ENCODE results near the gene MVB12B.

Gene MVB12B

GRCh38 chr9:126505697-126506346 is 179.2 kb downstream of the MVB12B start:
- Histone ChIP-seq H3K36me3 (ENCODE audit: insufficient read depth, low read length) (no peaks in the 10 kb centered on the region), H3K4me3 (no peak overlapping the region), H3K9ac (ENCODE audit: insufficient read length) (no peak overlapping the region), H3K9me3 (ENCODE audit: low read depth, low read length) (no peaks in the 10 kb centered on the region), H3K27ac (no peak overlapping the region)
- TF ChIP-seq FOXP2 (optimal IDR thresholded peaks at IDR 0.05; ENCODE audit: control extremely low read depth, extremely low read length, insufficient read depth), result no peak
- no peak for DNase-seq (ENCODE audit: low read depth, low spot score)

GRCh38 chr9:126506361-126507317 is 180.0 kb downstream of the MVB12B start:
- DNase-seq (ENCODE audit: low read depth, low spot score), result no peak
- TF ChIP-seq FOXP2 (optimal IDR thresholded peaks at IDR 0.05; ENCODE audit: control extremely low read depth, extremely low read length, insufficient read depth) (no peak), POLR2AphosphoS5 (IDR thresholded peaks at IDR 0.05; ENCODE audit: borderline replicate concordance, low read depth, low read length) (no peak), EZH2 (IDR thresholded peaks at IDR 0.05) (no peak)
- Histone ChIP-seq H3K4me3 (no peak overlapping the region), H3K9me3 (ENCODE audit: low read depth, low read length) (no peaks in the 10 kb centered on the region), H3K9ac (ENCODE audit: insufficient read length) (no peak overlapping the region), H3K36me3 (ENCODE audit: insufficient read depth, low read length) (no peaks in the 10 kb centered on the region), H3K27ac (no peak overlapping the region)

GRCh38 chr9:126507318-126508109 is 180.9 kb downstream of the MVB12B start:
- Histone ChIP-seq H3K27ac (no peak overlapping the region), H3K9me3 (ENCODE audit: low read depth, low read length) (no peaks in the 10 kb centered on the region), H3K36me3 (ENCODE audit: insufficient read depth, low read length) (no peaks in the 10 kb centered on the region), H3K4me3 (no peak overlapping the region), H3K9ac (ENCODE audit: insufficient read length) (no peak overlapping the region)
- DNase-seq (ENCODE audit: low read depth, low spot score), result no peak
- TF ChIP-seq FOXP2 (optimal IDR thresholded peaks at IDR 0.05; ENCODE audit: control extremely low read depth, extremely low read length, insufficient read depth) (no peak), POLR2AphosphoS5 (IDR thresholded peaks at IDR 0.05; ENCODE audit: borderline replicate concordance, low read depth, low read length) (no peak), EZH2 (IDR thresholded peaks at IDR 0.05) (no peak)

GRCh38 chr9:126508171-126508591 is 181.6 kb downstream of the MVB12B start:
- Histone ChIP-seq H3K27ac (no peak overlapping the region), H3K4me3 (no peak overlapping the region), H3K36me3 (ENCODE audit: insufficient read depth, low read length) (no peaks in the 10 kb centered on the region), H3K9me3 (ENCODE audit: low read depth, low read length) (no peaks in the 10 kb centered on the region), H3K9ac (ENCODE audit: insufficient read length) (no peak overlapping the region)
- no peak for DNase-seq (ENCODE audit: low read depth, low spot score)
- TF ChIP-seq POLR2AphosphoS5 (IDR thresholded peaks at IDR 0.05; ENCODE audit: borderline replicate concordance, low read depth, low read length) (no peak), FOXP2 (optimal IDR thresholded peaks at IDR 0.05; ENCODE audit: control extremely low read depth, extremely low read length, insufficient read depth) (no peak), EZH2 (IDR thresholded peaks at IDR 0.05) (no peak)

- Histone ChIP-seq H3K4me3 (no peak overlapping the region), H3K27ac (no peak overlapping the region), H3K9ac (ENCODE audit: insufficient read length) (no peak overlapping the region), H3K36me3 (ENCODE audit: insufficient read depth, low read length) (no peaks in the 10 kb centered on the region), H3K9me3 (ENCODE audit: low read depth, low read length) (no peaks in the 10 kb centered on the region)
- TF ChIP-seq EZH2 (IDR thresholded peaks at IDR 0.05), result no peak
- TF ChIP-seq POLR2AphosphoS5 (IDR thresholded peaks at IDR 0.05; ENCODE audit: borderline replicate concordance, low read depth, low read length), result no peak
- no peak for TF ChIP-seq FOXP2 (optimal IDR thresholded peaks at IDR 0.05; ENCODE audit: control extremely low read depth, extremely low read length, insufficient read depth)
- no peak for DNase-seq (ENCODE audit: low read depth, low spot score)
Observed at GRCh38 chr9:126508928-126509327, 182.3 kb downstream of the MVB12B start.

GRCh38 chr9:126509718-126510117 is 183.1 kb downstream of the MVB12B start:
- no peak for TF ChIP-seq EZH2 (IDR thresholded peaks at IDR 0.05)
- TF ChIP-seq POLR2AphosphoS5 (IDR thresholded peaks at IDR 0.05; ENCODE audit: borderline replicate concordance, low read depth, low read length), result no peak
- TF ChIP-seq FOXP2 (optimal IDR thresholded peaks at IDR 0.05; ENCODE audit: control extremely low read depth, extremely low read length, insufficient read depth), result no peak
- Histone ChIP-seq H3K9me3 (ENCODE audit: low read depth, low read length) (no peaks in the 10 kb centered on the region), H3K27ac (no peak overlapping the region), H3K36me3 (ENCODE audit: insufficient read depth, low read length) (no peaks in the 10 kb centered on the region), H3K4me3 (no peak overlapping the region), H3K9ac (ENCODE audit: insufficient read length) (no peak overlapping the region)
- DNase-seq (ENCODE audit: low read depth, low spot score), result no peak

- H3K9ac ChIP-seq (ENCODE audit: insufficient read length), result no peak overlapping the region
- H3K27ac ChIP-seq, result no peak overlapping the region
- H3K36me3 ChIP-seq (ENCODE audit: insufficient read depth, low read length), result no peaks in the 10 kb centered on the region
- no peak overlapping the region for H3K4me3 ChIP-seq
- no peaks in the 10 kb centered on the region for H3K9me3 ChIP-seq (ENCODE audit: low read depth, low read length)
- DNase-seq (ENCODE audit: low read depth, low spot score), result no peak
- TF ChIP-seq POLR2AphosphoS5 (IDR thresholded peaks at IDR 0.05; ENCODE audit: borderline replicate concordance, low read depth, low read length) (no peak), FOXP2 (optimal IDR thresholded peaks at IDR 0.05; ENCODE audit: control extremely low read depth, extremely low read length, insufficient read depth) (no peak), EZH2 (IDR thresholded peaks at IDR 0.05) (no peak)
Observed at GRCh38 chr9:126510564-126510963, 183.9 kb downstream of the MVB12B start.

- no peak for DNase-seq (ENCODE audit: low read depth, low spot score)
- no peaks in the 10 kb centered on the region for H3K9me3 ChIP-seq (ENCODE audit: low read depth, low read length)
Observed at GRCh38 chr9:126511411-126511810, 184.8 kb downstream of the MVB12B start.

More at GRCh38 chr9:126511411-126511810, 184.8 kb downstream of the MVB12B start:
- Histone ChIP-seq H3K9ac (ENCODE audit: insufficient read length) (no peak overlapping the region), H3K36me3 (ENCODE audit: insufficient read depth, low read length) (no peaks in the 10 kb centered on the region), H3K27ac (no peak overlapping the region), H3K4me3 (no peak overlapping the region)
- no peak for TF ChIP-seq EZH2 (IDR thresholded peaks at IDR 0.05)
- no peak for TF ChIP-seq FOXP2 (optimal IDR thresholded peaks at IDR 0.05; ENCODE audit: control extremely low read depth, extremely low read length, insufficient read depth)
- no peak for TF ChIP-seq POLR2AphosphoS5 (IDR thresholded peaks at IDR 0.05; ENCODE audit: borderline replicate concordance, low read depth, low read length)
